ENCODE data around the gene LINS1.

The LINS1 gene

DNA sequence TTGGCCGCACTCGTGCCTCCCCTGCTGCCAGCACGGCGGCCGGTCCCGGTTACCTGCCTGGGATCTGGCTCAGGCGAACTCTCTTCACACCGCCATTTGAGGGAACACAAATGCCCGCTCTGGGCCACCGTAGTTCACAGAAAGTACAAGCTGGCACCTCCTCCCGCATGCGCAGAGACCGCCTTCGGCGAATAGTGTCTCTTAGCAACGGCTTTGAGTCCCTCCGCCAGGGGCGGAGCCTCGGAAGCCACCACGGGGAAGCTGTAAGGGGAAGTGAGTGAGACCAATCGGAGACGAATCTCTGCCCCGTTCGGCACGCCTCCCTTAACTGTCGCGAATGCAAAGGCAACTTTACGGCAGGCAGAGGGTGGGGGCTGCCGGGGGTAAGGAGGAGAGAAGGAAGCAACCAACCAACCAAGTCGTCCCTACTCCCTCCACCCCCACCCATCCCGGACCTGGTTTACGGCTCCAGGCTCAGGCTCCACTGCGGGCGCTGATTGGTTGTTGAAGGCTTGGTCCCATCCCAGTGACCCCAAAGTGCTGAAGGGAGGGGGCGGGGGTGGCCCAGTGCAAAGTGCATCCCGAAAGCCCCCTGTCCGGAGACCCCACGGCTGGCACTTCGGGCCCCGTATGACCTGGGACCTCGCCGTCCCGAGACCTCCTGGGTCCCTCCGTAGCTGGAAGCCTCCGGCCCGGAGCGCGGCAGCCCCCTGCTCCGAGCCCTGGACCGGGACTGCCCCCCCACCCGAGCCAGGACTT is at the start of gene LINS1, which contains the start of gene ASB7:
Gene LINS1, minus strand, starts transcription at position 121 of the 759 bp plus-strand sequence. CDS start 21,342 bp downstream, outside the sequence.
Gene ASB7, plus strand, starts transcription at position 526 of the 759 bp plus-strand sequence. CDS start 9,628 bp downstream, outside the sequence.
- Histone ChIP-seq H3K4me1 (peaks cover 4% of the 10 kb centered on the region), H3K27me3 (ENCODE audit: low read depth) (no peaks in the 10 kb centered on the region), H3K4me3 (peak within 1 kb of the TSS; percentile 94), H3K36me3 (replicated peaks) (peaks cover 7% of the 10 kb centered on the region), H3K9me3 (no peaks in the 10 kb centered on the region)
- DNase-seq (ENCODE audit: low spot score in 2 of 2): peak; percentile 99
- in situ Hi-C loops (cut with MboI; ENCODE audit: low sequenced_read_pairs): loop anchor here (10.0 kb wide), 1 partner anchor 257 kb away; the partner anchor contains the start of gene ADAMTS17

GRCh38 chr15:100651253-100651652 is 49.3 kb upstream of the LINS1 start:
- no peaks in the 10 kb centered on the region for H3K4me1 ChIP-seq
- H3K4me3 ChIP-seq: no peak overlapping the region
- no peaks in the 10 kb centered on the region for H3K9me3 ChIP-seq
- in situ Hi-C loops (cut with MboI; ENCODE audit: low sequenced_read_pairs): no loop called here
- DNase-seq (ENCODE audit: low spot score in 2 of 2): no peak
- H3K27me3 ChIP-seq (ENCODE audit: low read depth): no peaks in the 10 kb centered on the region
- no peaks in the 10 kb centered on the region for H3K36me3 ChIP-seq (replicated peaks)

DNA sequence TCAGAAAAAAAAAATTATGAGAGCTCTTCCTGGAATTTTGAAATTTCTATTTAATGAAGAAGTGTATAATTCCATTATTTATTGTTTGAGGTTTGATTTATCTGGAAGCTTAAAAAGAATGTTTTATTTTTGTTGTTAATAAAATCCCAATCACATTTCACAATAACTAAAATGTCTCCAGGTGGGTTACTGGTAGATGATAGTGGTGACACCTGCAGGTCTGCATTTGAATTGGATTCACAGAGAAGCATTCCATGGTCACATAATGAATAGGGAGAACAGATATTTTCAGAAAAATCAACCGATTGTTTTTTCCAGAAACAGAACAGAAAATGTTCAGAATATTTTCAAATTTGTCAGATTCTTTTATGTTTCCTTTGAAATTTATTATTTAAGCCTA is 48.7 kb upstream of the LINS1 start:
- in situ Hi-C loops (cut with MboI; ENCODE audit: low sequenced_read_pairs): no loop called here
- DNase-seq (ENCODE audit: low spot score in 2 of 2): no peak
- no peaks in the 10 kb centered on the region for H3K36me3 ChIP-seq (replicated peaks)
- H3K9me3 ChIP-seq: no peaks in the 10 kb centered on the region
- H3K27me3 ChIP-seq (ENCODE audit: low read depth): no peaks in the 10 kb centered on the region
- H3K4me3 ChIP-seq: no peak overlapping the region
- no peaks in the 10 kb centered on the region for H3K4me1 ChIP-seq

- Histone ChIP-seq H3K4me3 (no peak overlapping the region), H3K27me3 (ENCODE audit: low read depth) (no peaks in the 10 kb centered on the region), H3K4me1 (no peaks in the 10 kb centered on the region), H3K9me3 (no peaks in the 10 kb centered on the region), H3K36me3 (replicated peaks) (no peaks in the 10 kb centered on the region)
- no peak for DNase-seq (ENCODE audit: low spot score in 2 of 2)
- in situ Hi-C loops (cut with MboI; ENCODE audit: low sequenced_read_pairs): no loop called here
Observed at GRCh38 chr15:100648951-100649350, 47.0 kb upstream of the LINS1 start.

DNA sequence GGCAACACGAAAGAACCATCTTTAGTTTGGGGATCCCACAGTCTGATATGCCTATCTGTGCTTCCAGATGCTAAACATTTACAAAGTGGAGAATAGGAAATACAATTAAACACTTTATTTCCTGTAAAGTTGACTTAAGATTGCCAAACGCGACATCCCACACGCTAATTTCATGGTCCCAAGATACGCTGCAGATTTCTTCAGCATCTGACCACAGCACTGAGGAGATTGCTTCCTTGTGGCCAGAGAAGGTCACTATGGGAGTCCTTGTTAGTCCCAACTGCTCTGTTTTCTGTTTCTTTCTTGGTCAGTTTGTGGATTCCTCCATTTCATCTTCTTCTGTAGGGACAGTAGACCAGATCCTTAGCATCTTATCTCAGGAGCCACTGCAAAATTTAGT is 43.7 kb upstream of the LINS1 start:
- Histone ChIP-seq H3K4me3 (no peak overlapping the region), H3K4me1 (no peaks in the 10 kb centered on the region), H3K9me3 (no peaks in the 10 kb centered on the region), H3K27me3 (ENCODE audit: low read depth) (no peaks in the 10 kb centered on the region), H3K36me3 (replicated peaks) (no peaks in the 10 kb centered on the region)
- in situ Hi-C loops (cut with MboI; ENCODE audit: low sequenced_read_pairs): no loop called here
- no peak for DNase-seq (ENCODE audit: low spot score in 2 of 2)

GRCh38 chr15:100642950-100643338 is 41.0 kb upstream of the LINS1 start:
- H3K4me3 ChIP-seq: no peak overlapping the region
- H3K36me3 ChIP-seq (replicated peaks): no peaks in the 10 kb centered on the region
- peaks cover 6% of the 10 kb centered on the region for H3K4me1 ChIP-seq
- no peak for DNase-seq (ENCODE audit: low spot score in 2 of 2)
- in situ Hi-C loops (cut with MboI; ENCODE audit: low sequenced_read_pairs): no loop called here
- H3K9me3 ChIP-seq: no peaks in the 10 kb centered on the region
- no peaks in the 10 kb centered on the region for H3K27me3 ChIP-seq (ENCODE audit: low read depth)

- Histone ChIP-seq H3K4me3 (no peak overlapping the region), H3K27me3 (ENCODE audit: low read depth) (no peaks in the 10 kb centered on the region), H3K4me1 (peaks cover 6% of the 10 kb centered on the region), H3K9me3 (no peaks in the 10 kb centered on the region), H3K36me3 (replicated peaks) (no peaks in the 10 kb centered on the region)
- DNase-seq (ENCODE audit: low spot score in 2 of 2): no peak
- in situ Hi-C loops (cut with MboI; ENCODE audit: low sequenced_read_pairs): no loop called here
Observed at GRCh38 chr15:100642213-100642949, 40.4 kb upstream of the LINS1 start.

- in situ Hi-C loops (cut with MboI; ENCODE audit: low sequenced_read_pairs): no loop called here
- no peak for DNase-seq (ENCODE audit: low spot score in 2 of 2)
- H3K4me1 ChIP-seq: peaks cover 6% of the 10 kb centered on the region
- H3K4me3 ChIP-seq: no peak overlapping the region
- H3K27me3 ChIP-seq (ENCODE audit: low read depth): no peaks in the 10 kb centered on the region
- H3K9me3 ChIP-seq: no peaks in the 10 kb centered on the region
- H3K36me3 ChIP-seq (replicated peaks): no peaks in the 10 kb centered on the region
Observed at GRCh38 chr15:100638177-100638730, 36.3 kb upstream of the LINS1 start.

DNA sequence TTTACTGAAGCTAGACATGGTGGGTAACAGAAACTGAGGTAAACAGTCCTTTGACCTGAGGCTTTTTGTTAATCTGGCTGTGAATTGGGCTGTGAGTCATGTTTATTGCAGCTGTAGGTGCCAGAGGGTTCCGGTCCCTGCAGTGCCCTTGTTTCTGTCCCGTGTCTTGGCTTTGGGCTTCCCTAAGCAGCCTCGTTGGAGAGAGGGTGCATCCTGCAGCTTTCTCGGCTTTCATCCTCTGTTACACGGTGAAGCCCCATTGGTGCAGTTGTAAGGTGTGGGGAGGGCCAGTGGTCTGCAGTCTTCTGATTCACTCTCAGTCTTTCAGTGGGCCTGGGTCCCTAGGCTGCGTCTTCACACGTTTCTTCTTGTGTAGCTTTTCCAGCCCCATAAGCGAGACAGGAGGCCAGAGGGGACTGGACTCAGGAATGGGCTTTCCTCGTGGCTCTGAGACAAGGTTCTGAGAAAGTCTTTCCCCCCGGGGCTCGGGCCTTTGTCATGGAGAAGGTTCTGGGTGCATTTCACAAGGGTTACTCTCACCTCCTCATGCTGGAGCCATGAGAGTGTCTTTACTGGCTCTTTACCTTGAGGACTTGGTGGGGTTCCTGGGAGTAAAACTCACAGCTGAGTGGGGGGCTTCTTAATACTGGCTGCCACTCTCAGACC is 33.6 kb upstream of the LINS1 start:
- in situ Hi-C loops (cut with MboI; ENCODE audit: low sequenced_read_pairs): no loop called here
- Histone ChIP-seq H3K4me3 (no peak overlapping the region), H3K9me3 (no peaks in the 10 kb centered on the region), H3K27me3 (ENCODE audit: low read depth) (no peaks in the 10 kb centered on the region), H3K36me3 (replicated peaks) (0 out of 2 replicates have a peak, but pooled peaks cover 6% of the 10 kb centered on the region), H3K4me1 (peaks cover 6% of the 10 kb centered on the region)
- DNase-seq (ENCODE audit: low spot score in 2 of 2): no peak

DNA sequence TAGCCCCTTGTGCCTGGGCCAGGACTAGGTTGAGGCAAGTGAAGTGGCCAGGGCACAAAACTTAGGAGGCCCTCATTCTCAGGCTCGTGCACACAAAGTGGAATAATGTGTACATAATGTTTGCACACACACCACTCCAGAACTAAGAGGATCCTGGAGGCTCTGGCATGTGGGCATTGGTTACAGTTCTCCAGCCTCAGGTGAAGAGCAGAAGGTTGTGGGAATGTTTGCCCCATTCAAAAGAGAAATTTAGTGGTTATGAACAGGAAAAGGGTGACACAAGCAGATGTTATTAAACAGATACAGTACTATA is 31.7 kb upstream of the LINS1 start:
- H3K4me3 ChIP-seq: no peak overlapping the region
- no peaks in the 10 kb centered on the region for H3K4me1 ChIP-seq
- no peaks in the 10 kb centered on the region for H3K9me3 ChIP-seq
- in situ Hi-C loops (cut with MboI; ENCODE audit: low sequenced_read_pairs): no loop called here
- H3K27me3 ChIP-seq (ENCODE audit: low read depth): no peaks in the 10 kb centered on the region
- DNase-seq (ENCODE audit: low spot score in 2 of 2): no peak
- 0 out of 2 replicates have a peak, but pooled peaks cover 6% of the 10 kb centered on the region for H3K36me3 ChIP-seq (replicated peaks)

- Histone ChIP-seq H3K27me3 (ENCODE audit: low read depth) (no peaks in the 10 kb centered on the region), H3K36me3 (replicated peaks) (0 out of 2 replicates have a peak, but pooled peaks cover 6% of the 10 kb centered on the region), H3K4me1 (no peaks in the 10 kb centered on the region), H3K9me3 (no peaks in the 10 kb centered on the region), H3K4me3 (no peak overlapping the region)
- in situ Hi-C loops (cut with MboI; ENCODE audit: low sequenced_read_pairs): no loop called here
- no peak for DNase-seq (ENCODE audit: low spot score in 2 of 2)
Observed at GRCh38 chr15:100631831-100632230, 29.8 kb upstream of the LINS1 start.

DNA sequence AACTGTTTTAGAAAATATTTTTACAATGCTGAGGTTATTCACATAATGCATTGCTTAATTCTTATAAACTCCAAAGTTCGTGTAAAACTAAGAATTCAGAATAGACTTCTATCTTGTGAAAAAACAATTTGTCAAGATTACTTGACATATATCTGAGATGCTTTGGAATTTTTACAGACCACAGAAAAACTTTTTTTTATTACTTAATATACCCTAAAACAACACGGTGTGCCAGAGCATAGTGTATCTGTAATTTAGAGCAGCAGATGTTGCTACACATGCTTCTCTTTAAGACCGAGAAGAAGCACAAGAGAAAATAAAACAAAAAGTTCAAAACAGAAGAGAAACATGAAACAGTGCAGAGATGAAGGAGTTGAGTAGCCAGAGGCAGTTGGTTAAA is 26.8 kb upstream of the LINS1 start:
- no peaks in the 10 kb centered on the region for H3K9me3 ChIP-seq

GRCh38 chr15:100627789-100628395 is 25.9 kb upstream of the LINS1 start:
- in situ Hi-C loops (cut with MboI; ENCODE audit: low sequenced_read_pairs): loop anchor here (5.0 kb wide), 1 partner anchor 379 kb away; no protein-coding TSS in a partner anchor
- DNase-seq (ENCODE audit: low spot score in 2 of 2): peak; percentile 33 to 65
- H3K27me3 ChIP-seq (ENCODE audit: low read depth): no peaks in the 10 kb centered on the region
- no peak overlapping the region for H3K4me3 ChIP-seq
- H3K4me1 ChIP-seq: no peaks in the 10 kb centered on the region
- no peaks in the 10 kb centered on the region for H3K9me3 ChIP-seq
- 0 out of 2 replicates have a peak, but pooled peaks cover 6% of the 10 kb centered on the region for H3K36me3 ChIP-seq (replicated peaks)

More for the DNA sequence above, 26.8 kb upstream of the LINS1 start:
- H3K4me3 ChIP-seq: no peak overlapping the region
- DNase-seq (ENCODE audit: low spot score in 2 of 2): no peak
- no peaks in the 10 kb centered on the region for H3K27me3 ChIP-seq (ENCODE audit: low read depth)
- in situ Hi-C loops (cut with MboI; ENCODE audit: low sequenced_read_pairs): loop anchor here (5.0 kb wide), 1 partner anchor 379 kb away; no protein-coding TSS in a partner anchor
- H3K4me1 ChIP-seq: no peaks in the 10 kb centered on the region
- 0 out of 2 replicates have a peak, but pooled peaks cover 6% of the 10 kb centered on the region for H3K36me3 ChIP-seq (replicated peaks)
